PC-9 (cell line): Measurements from ENCODE around the gene XRCC5.

Experiments
- EZH2 ChIP-seq: fragments of 200-600 bp; sonication (generic); IDR thresholded peaks from 2 replicates; pipeline ENCODE4 v1.8.0; 2017; ENCODE audit warnings: antibody characterized with exemption, low read depth
- TF ChIP-seq, protein P1 (sequence below): fragments of 200-600 bp; sonication (generic); conservative IDR thresholded peaks from 2 replicates; pipeline ENCODE4 v1.6.1; 2017; ENCODE audit warnings: mixed run types, antibody characterized with exemption, mild to moderate bottlenecking, moderate library complexity

GRCh38 chr2:216112926-216113325, 3.8 kb downstream of the XRCC5 start:
- TF ChIP-seq EZH2 = no peak
- TF ChIP-seq, protein P1, sequence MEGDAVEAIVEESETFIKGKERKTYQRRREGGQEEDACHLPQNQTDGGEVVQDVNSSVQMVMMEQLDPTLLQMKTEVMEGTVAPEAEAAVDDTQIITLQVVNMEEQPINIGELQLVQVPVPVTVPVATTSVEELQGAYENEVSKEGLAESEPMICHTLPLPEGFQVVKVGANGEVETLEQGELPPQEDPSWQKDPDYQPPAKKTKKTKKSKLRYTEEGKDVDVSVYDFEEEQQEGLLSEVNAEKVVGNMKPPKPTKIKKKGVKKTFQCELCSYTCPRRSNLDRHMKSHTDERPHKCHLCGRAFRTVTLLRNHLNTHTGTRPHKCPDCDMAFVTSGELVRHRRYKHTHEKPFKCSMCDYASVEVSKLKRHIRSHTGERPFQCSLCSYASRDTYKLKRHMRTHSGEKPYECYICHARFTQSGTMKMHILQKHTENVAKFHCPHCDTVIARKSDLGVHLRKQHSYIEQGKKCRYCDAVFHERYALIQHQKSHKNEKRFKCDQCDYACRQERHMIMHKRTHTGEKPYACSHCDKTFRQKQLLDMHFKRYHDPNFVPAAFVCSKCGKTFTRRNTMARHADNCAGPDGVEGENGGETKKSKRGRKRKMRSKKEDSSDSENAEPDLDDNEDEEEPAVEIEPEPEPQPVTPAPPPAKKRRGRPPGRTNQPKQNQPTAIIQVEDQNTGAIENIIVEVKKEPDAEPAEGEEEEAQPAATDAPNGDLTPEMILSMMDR = no peak
